AG20443 (cell line): ENCODE data around the gene ALDH18A1.

Source experiments
- DNase-seq: peaks from one replicate; pipeline ENCODE4 v3.0.0; 2012; ENCODE audit warnings: low spot score, mixed read lengths

ALDH18A1 gene

DNA sequence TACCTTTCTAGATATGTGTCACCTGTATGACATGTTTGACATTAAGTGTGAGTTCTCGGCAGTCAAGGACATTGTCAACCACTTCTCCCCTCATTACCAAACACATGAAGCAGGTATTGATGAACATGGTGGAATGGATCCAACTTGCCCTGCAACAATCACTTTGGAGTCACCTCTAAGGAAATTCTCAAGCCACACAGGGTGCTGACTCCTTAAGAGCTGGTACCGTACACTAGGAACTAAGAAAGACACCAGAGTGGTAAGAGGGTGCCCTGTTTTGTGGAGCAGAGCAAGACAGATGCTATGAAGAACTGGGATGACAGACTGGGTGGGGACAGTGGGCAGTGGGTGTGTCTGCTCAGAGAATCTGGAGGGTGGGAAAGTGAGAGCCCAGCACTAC lies 77.9 kb downstream of the ALDH18A1 start:
- no peak for DNase-seq

GRCh38 chr10:95574649-95575365 lies 81.7 kb downstream of the ALDH18A1 start:
- DNase-seq: no peak

DNA sequence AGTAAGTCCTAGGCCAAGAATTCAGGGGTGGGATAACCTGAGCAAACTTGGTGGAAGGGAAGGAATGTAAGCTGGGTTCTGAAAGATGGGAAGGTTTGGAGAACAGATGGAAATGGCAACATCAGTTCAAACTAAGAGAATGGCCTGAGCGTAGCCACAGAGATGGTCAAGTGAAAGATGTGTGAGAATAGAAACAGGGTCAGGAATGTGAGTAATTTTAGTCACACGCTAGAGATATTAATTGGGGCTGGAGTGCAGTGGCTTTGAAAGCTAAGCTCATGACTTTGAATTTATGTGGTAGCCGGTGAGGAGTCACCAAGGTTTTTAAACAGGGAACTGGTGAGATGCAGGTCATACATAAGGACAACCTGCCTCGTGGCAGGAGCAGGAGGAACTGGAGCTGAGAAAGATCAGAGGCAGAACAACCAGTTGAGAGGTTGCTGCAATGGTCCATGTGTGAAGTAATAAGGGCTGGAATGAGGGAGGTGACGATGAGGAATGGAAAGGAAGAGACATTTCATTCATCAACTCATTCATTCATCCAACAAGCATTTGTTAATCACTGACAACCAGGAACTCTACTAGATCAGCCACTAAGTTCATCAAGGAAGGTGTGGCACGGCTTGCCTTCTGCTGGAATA lies 82.4 kb downstream of the ALDH18A1 start:
- DNase-seq: no peak

- no peak for DNase-seq
These were observed 83.0 kb downstream of the ALDH18A1 start for GRCh38 chr10:95573527-95573926.

DNA sequence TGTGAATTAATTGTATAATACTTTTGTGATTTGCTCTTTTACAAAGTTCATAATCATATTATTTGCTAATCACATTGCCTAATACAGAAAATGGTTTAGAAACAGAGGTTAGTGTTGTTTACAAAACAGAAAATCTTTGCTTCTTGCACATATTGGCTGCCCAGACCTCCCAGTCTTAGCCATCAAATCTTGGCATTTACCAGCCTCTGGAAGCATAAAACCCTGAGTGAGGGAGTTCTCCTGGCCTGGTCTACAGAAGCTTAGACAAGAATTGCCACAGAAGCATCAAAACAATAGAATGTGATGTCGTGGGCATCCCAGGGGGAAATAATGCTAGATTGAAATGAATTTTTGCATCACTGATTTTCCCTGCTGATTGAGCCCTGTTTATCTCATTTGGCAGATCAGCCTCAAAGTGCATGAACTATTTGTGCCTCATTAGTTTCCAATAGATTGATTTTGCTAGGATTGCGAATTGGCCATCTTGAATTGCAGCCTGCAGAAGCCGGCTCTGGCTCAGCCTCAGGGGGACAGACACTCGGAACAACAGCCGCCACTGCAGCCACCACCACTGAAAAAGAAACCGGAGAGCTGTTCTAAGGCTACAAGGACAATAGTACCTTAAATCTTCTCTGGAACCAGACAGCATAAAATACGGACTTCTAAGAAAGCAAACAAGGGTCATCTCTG lies 84.2 kb downstream of the ALDH18A1 start:
- no peak for DNase-seq

GRCh38 chr10:95571390-95571789 lies 85.1 kb downstream of the ALDH18A1 start:
- DNase-seq: no peak

DNA sequence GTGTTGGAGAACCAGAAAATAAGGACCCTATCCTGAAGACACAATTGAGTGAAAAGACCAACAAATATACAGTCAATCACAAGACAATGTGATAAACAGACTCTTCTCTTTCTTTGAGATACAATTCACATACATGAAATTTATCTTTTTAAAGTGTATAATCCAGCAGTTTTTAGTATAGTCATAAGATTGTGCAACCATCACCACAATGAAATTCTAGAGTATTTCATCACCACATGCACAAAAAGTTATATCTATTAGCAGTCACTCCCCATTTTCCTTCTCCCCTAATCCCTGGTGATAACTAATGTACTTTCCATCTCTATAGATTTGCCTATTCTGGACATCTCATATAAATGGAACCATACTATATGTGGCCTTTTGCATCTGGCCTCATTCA lies 87.1 kb downstream of the ALDH18A1 start:
- no peak for DNase-seq

DNA sequence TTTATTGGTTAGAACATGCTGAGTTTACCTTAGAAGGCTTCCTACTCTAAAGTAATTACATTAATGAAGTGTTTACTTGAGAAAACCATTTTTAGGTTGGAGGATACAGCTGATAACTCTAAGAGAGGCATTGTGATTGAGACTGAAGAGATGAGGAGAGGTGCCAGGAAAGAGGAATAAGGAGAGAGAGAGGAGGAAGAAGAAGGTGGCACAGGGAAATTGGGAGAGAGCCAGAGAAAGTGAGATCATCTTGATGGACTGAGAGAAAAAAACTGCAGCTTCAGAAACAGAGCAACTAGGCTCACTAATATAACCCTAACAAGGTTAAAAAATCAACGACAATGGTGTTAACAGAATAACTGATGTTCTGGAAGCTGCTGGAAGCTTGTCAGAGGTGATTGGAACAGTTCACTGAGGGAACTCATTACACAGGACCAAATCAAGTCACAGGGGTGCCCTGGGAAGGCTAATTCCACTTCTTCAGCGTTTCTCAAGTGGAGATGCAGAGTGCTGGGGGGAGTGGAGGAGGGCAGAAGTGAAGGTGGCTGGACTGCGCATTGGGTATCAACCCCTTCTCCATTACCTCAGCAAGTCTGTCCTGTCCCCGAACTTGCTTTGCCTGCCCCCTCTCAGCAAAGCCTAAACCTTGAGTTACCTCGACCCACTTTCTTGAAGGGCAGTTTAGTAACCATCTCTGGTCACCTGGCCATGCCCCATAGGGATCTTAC lies 88.4 kb downstream of the ALDH18A1 start:
- no peak for DNase-seq

DNA sequence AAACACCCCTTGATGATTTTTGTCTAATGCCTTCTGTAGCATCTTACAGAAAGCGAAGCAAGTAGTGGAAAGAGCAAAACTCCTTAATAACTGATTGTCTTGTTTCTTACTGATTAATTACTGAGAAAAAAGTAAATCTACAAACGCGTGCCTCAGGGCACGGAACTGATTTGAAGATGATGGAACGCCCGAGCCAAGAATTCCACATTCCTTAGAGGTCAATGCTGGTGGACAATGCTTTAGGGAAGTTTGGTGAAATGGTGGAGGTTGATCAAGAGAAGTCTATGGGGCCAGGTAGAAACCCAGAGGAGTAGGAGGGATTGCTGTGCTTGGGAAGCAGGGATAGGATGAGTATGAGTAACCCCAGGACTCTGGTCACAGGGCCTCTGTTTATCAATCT lies 90.4 kb downstream of the ALDH18A1 start:
- DNase-seq: no peak

DNA sequence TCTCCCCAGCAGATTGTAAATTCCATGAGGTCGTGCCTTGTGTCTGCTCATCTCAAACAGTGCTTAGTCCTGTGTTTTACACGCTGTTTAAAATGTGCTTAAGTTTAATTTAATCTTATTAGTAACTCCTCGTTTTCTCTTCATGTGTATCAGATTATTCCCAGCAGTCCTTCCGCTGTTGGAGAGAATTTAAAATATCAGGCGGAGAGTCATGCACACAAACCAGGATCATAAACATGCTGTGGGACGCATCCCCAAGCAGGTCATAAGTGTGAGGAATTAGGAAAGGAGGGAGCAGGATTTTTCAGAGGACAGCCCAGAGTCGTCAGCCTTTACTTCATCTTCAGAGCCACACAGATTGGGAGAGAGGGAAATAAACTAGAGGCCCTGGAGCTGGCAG lies 91.2 kb downstream of the ALDH18A1 start:
- no peak for DNase-seq

GRCh38 chr10:95564291-95564690 lies 92.2 kb downstream of the ALDH18A1 start:
- no peak for DNase-seq

DNA sequence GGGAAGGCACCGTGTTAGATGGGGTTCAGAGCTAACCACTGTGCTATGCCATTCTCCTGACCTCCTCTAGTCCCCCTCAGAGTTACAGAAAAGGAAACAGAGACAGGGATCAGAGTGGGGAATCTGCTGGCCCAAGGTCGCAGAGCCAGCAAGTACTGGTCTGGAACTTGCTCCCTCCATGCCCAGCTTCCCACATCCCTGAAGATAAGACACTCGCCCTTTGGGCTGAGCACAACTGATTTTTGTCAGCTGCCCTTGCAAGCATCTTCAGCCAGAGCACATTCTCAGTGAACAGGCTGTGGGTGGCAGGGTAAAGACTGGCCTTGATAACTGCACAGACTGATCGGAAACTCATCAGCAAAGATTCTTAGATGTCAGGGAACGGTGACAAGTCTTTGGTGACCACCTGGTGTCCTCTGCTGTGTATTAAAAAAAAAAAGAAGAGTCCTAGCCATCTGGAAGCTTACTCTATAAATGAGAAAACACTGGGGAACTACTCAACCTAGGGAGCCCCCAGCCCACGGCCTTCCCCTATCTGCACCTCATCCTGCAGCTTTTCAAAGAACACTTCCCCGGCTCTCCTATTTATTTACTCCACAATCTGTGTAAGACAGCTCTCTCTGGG lies 94.1 kb downstream of the ALDH18A1 start:
- no peak for DNase-seq

GRCh38 chr10:95561864-95562177 lies 94.7 kb downstream of the ALDH18A1 start:
- no peak for DNase-seq

GRCh38 chr10:95561177-95561863 lies 95.2 kb downstream of the ALDH18A1 start, which contains the start of gene SORBS1:
Gene SORBS1 (minus strand): TSS chr10:95561371. CDS start chr10:95441135, 120,236 bp downstream.
- peak; percentile 99 for DNase-seq

- DNase-seq: peak; percentile 47
These were observed 96.0 kb downstream of the ALDH18A1 start for GRCh38 chr10:95560278-95561176.

GRCh38 chr10:95559896-95560277 lies 96.6 kb downstream of the ALDH18A1 start:
- no peak for DNase-seq

GRCh38 chr10:95559471-95559870 lies 97.0 kb downstream of the ALDH18A1 start:
- no peak for DNase-seq

- DNase-seq: no peak
These were observed 97.8 kb downstream of the ALDH18A1 start for GRCh38 chr10:95558593-95559320.

GRCh38 chr10:95556994-95557767 lies 99.3 kb downstream of the ALDH18A1 start:
- DNase-seq: no peak
